Measurements from ENCODE around the gene TMEM161B. TPM values are rescaled to one million over a fixed set of nuclear protein-coding genes. Genes with fewer than 3 reads are reported as not detected.
"Not testable (repeated sequence)": the region's sequence is repeated elsewhere in the genome, so short reads cannot be mapped to it uniquely, and the experiment has no call there.

The TMEM161B gene
- total RNA-seq, 4 donors from 2014 or later = 16.3 to 20.5 (median 18.7) TPM

DNA sequence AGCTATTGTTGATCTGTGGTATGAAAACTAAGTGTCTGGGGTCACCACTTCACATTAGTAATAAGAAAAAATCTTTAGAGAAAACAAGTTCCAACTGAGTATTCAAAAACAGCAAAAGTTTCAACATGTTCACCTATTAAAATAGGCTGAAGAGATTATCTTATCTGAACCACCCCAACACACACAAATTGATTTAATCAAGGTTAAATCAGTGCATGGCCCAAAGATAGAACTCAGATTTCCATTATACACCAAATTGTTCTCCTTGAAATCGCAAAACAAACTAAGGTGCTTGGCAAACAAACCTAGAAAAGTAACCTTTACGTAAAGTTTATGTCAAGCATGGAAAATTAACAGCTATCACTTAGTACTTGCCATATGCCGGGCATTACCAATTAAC, 61.1 kb downstream of the TMEM161B start:
- no peaks in the 10 kb centered on the region for H3K27me3 ChIP-seq
- no peaks in the 10 kb centered on the region for H3K4me1 ChIP-seq
- H3K36me3 ChIP-seq = peaks cover 0 to 19% (median 0%) of the 10 kb centered on the region in 3 donors
- 95 to 98% methylated on average over 3 of the region's 3 CpGs for WGBS, 2 donors
- H3K4me3 ChIP-seq = no peak overlapping the region
- DNase-seq (ENCODE audit: low spot score in 2 of 2) = no peak
- TF ChIP-seq, protein P1, sequence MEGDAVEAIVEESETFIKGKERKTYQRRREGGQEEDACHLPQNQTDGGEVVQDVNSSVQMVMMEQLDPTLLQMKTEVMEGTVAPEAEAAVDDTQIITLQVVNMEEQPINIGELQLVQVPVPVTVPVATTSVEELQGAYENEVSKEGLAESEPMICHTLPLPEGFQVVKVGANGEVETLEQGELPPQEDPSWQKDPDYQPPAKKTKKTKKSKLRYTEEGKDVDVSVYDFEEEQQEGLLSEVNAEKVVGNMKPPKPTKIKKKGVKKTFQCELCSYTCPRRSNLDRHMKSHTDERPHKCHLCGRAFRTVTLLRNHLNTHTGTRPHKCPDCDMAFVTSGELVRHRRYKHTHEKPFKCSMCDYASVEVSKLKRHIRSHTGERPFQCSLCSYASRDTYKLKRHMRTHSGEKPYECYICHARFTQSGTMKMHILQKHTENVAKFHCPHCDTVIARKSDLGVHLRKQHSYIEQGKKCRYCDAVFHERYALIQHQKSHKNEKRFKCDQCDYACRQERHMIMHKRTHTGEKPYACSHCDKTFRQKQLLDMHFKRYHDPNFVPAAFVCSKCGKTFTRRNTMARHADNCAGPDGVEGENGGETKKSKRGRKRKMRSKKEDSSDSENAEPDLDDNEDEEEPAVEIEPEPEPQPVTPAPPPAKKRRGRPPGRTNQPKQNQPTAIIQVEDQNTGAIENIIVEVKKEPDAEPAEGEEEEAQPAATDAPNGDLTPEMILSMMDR (IDR thresholded peaks at IDR 0.05) = no peak
- TF ChIP-seq EP300 (IDR thresholded peaks at IDR 0.05) = no peak
- no peak for TF ChIP-seq POLR2A (IDR thresholded peaks at IDR 0.05)
- H3K9me3 ChIP-seq = no peaks in the 10 kb centered on the region
- no peak overlapping the region for H3K27ac ChIP-seq

GRCh38 chr5:88203981-88204750, 64.5 kb downstream of the TMEM161B start:
- TF ChIP-seq POLR2A (IDR thresholded peaks at IDR 0.05) (no peak), EP300 (IDR thresholded peaks at IDR 0.05) (no peak)
- TF ChIP-seq, protein P1 (IDR thresholded peaks at IDR 0.05) = no peak
- 56 to 67% methylated on average over 5 of the region's 5 CpGs for WGBS, 2 donors
- no peaks in the 10 kb centered on the region for H3K27me3 ChIP-seq
- no peaks in the 10 kb centered on the region for H3K9me3 ChIP-seq
- no peak overlapping the region for H3K4me3 ChIP-seq
- DNase-seq (ENCODE audit: low spot score in 2 of 2) = no peak
- peaks cover 0 to 45% (median 0%) of the 10 kb centered on the region in 3 donors for H3K36me3 ChIP-seq
- no peaks in the 10 kb centered on the region for H3K4me1 ChIP-seq
- no peak overlapping the region for H3K27ac ChIP-seq

- no peaks in the 10 kb centered on the region for H3K4me1 ChIP-seq
- no peaks in the 10 kb centered on the region for H3K27me3 ChIP-seq
- H3K27ac ChIP-seq = no peak overlapping the region
- no peak overlapping the region for H3K4me3 ChIP-seq
- DNase-seq (ENCODE audit: low spot score in 2 of 2) = no peak
- H3K9me3 ChIP-seq = no peaks in the 10 kb centered on the region
- TF ChIP-seq EP300 (IDR thresholded peaks at IDR 0.05) (no peak), POLR2A (IDR thresholded peaks at IDR 0.05) (no peak)
- TF ChIP-seq, protein P1 (IDR thresholded peaks at IDR 0.05) = no peak
- H3K36me3 ChIP-seq = peaks cover 0 to 74% (median 0%) of the 10 kb centered on the region in 3 donors
Observed at GRCh38 chr5:88195636-88196035, 73.0 kb downstream of the TMEM161B start.

GRCh38 chr5:88193896-88194295, 74.7 kb downstream of the TMEM161B start:
- Histone ChIP-seq H3K27me3 (no peaks in the 10 kb centered on the region), H3K9me3 (peaks cover 0 to 16% (median 2%) of the 10 kb centered on the region in 4 donors), H3K27ac (no peak overlapping the region), H3K4me1 (no peaks in the 10 kb centered on the region), H3K4me3 (no peak overlapping the region), H3K36me3 (peaks cover 0 to 73% (median 0%) of the 10 kb centered on the region in 3 donors)
- DNase-seq (ENCODE audit: low spot score in 2 of 2) = no peak
- no peak for TF ChIP-seq POLR2A (IDR thresholded peaks at IDR 0.05)
- no peak for TF ChIP-seq EP300 (IDR thresholded peaks at IDR 0.05)
- TF ChIP-seq, protein P1 (IDR thresholded peaks at IDR 0.05) = no peak
- WGBS, 2 donors = 93 to 98% methylated on average over 3 of the region's 3 CpGs

- no peak for DNase-seq (ENCODE audit: low spot score in 2 of 2)
- TF ChIP-seq, protein P1 (IDR thresholded peaks at IDR 0.05) = no peak
- TF ChIP-seq EP300 (IDR thresholded peaks at IDR 0.05) = no peak
- no peak for TF ChIP-seq POLR2A (IDR thresholded peaks at IDR 0.05)
- Histone ChIP-seq H3K27me3 (no peaks in the 10 kb centered on the region), H3K4me3 (no peak overlapping the region), H3K36me3 (peaks cover 0 to 55% (median 0%) of the 10 kb centered on the region in 3 donors), H3K27ac (no peak overlapping the region), H3K9me3 (peaks cover 0 to 43% (median 11%) of the 10 kb centered on the region in 4 donors), H3K4me1 (no peaks in the 10 kb centered on the region)
- 92 to 98% methylated on average over 9 of the region's 9 CpGs for WGBS, 2 donors
Observed at GRCh38 chr5:88190106-88190834, 78.4 kb downstream of the TMEM161B start.

- not testable (repeated sequence) for DNase-seq (ENCODE audit: low spot score in 2 of 2); H3K4me1 ChIP-seq; H3K27me3 ChIP-seq; H3K4me3 ChIP-seq; H3K27ac ChIP-seq
- Histone ChIP-seq H3K36me3 (peaks cover 0 to 56% (median 0%) of the 10 kb centered on the region in 3 donors), H3K9me3 (peaks cover 0 to 43% (median 11%) of the 10 kb centered on the region in 4 donors)
- WGBS, 2 donors = 98 to 100% methylated on average over 4 of the region's 4 CpGs
Observed at GRCh38 chr5:88189484-88189883, 79.2 kb downstream of the TMEM161B start.
